ENCODE data around the gene SGCB.

DNA sequence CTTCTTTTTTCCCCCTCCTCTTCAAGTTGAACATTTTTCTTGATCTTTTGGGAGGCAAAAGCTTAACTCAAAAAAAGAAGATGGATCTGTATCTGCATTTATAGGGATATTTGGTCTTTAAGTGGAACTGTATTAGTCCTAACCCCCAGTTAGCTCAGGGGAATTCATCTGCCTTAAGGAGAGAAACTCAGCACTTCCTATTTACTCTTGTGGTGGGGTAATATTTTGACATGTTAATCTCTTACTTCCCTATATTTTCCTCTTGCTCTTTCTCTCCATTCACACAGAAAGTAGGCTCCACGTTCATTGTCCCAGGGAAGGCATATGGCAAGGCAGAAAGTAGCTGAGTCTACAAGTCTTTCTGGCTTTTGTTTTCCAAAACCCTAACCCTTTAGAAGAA is 23.2 kb downstream of the SGCB start:
- TF ChIP-seq, protein P1, sequence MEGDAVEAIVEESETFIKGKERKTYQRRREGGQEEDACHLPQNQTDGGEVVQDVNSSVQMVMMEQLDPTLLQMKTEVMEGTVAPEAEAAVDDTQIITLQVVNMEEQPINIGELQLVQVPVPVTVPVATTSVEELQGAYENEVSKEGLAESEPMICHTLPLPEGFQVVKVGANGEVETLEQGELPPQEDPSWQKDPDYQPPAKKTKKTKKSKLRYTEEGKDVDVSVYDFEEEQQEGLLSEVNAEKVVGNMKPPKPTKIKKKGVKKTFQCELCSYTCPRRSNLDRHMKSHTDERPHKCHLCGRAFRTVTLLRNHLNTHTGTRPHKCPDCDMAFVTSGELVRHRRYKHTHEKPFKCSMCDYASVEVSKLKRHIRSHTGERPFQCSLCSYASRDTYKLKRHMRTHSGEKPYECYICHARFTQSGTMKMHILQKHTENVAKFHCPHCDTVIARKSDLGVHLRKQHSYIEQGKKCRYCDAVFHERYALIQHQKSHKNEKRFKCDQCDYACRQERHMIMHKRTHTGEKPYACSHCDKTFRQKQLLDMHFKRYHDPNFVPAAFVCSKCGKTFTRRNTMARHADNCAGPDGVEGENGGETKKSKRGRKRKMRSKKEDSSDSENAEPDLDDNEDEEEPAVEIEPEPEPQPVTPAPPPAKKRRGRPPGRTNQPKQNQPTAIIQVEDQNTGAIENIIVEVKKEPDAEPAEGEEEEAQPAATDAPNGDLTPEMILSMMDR (IDR thresholded peaks at IDR 0.05; ENCODE audit: poor library complexity) = no peak
- no peak for TF ChIP-seq EZH2 (IDR thresholded peaks at IDR 0.05; ENCODE audit: borderline replicate concordance)
- TF ChIP-seq EZH2phosphoT487 (IDR thresholded peaks at IDR 0.05; ENCODE audit: low read depth, severe bottlenecking, unreplicated experiment) = no peak

Data from hepatocyte (in vitro differentiated cells).